Fibroblast of lung (primary cell): ENCODE data around the gene TTC13. TPM values are rescaled to one million over a fixed set of nuclear protein-coding genes. Genes with fewer than 3 reads are reported as not detected.
A peak's percentile ranks its signal among the peaks of the same experiment; 100 is the strongest.
"Not testable (repeated sequence)": the region's sequence is repeated elsewhere in the genome, so short reads cannot be mapped to it uniquely, and the experiment has no call there.

ENCODE experiments used
- DNase-seq, 2 donors: peaks; one replicate each; pipeline versions ENCODE4 v3.0.0 to v3.0.0-alpha.2; 2010; ENCODE audit warnings: low read depth in 2 of 2
- H2AFZ ChIP-seq: 2 replicates; pipeline ENCODE4 v1.5.1; 2012; ENCODE audit warnings: low read length, control low read depth, inconsistent platforms
- H3K27ac ChIP-seq: 2 replicates; pipeline ENCODE4 v1.5.1; 2011; ENCODE audit warnings: low read length, control low read depth; ENCODE audit not compliant: insufficient read depth
- H3K27me3 ChIP-seq: 2 replicates; pipeline ENCODE4 v1.5.1; 2011; ENCODE audit warnings: mild to moderate bottlenecking, low read length; ENCODE audit not compliant: control insufficient read depth, insufficient read depth
- H3K36me3 ChIP-seq: 2 replicates; pipeline ENCODE4 v1.5.1; 2011; ENCODE audit warnings: low read length; ENCODE audit not compliant: control insufficient read depth, insufficient read depth
- H3K4me1 ChIP-seq: 2 replicates; pipeline ENCODE4 v1.5.1; 2011; ENCODE audit warnings: low read length; ENCODE audit not compliant: control insufficient read depth, insufficient read depth; ENCODE audit errors: extremely low read depth
- H3K4me2 ChIP-seq: 2 replicates; pipeline ENCODE4 v1.5.1; 2011; ENCODE audit warnings: low read length, control low read depth; ENCODE audit not compliant: insufficient read depth; ENCODE audit errors: extremely low read depth
- H3K4me3 ChIP-seq, 4 experiments: fragments of 200-600 bp in 1 of 4; sonication (generic) in 1 of 4; replicated peaks in 1 of 4; 2 replicates each; pipeline ENCODE4 v1.5.1; 2011 to 2016; ENCODE audit warnings: low read length in 4 of 4, low read depth in 3 of 4, mild to moderate bottlenecking in 3 of 4, control low read depth in 2 of 4, inconsistent platforms in 1 of 4, mixed read lengths in 1 of 4; ENCODE audit not compliant: insufficient read depth in 1 of 4; ENCODE audit errors: control extremely low read depth in 1 of 4
- H3K79me2 ChIP-seq: 2 replicates; pipeline ENCODE4 v1.5.1; 2012; ENCODE audit warnings: mild to moderate bottlenecking, low read length, inconsistent platforms; ENCODE audit not compliant: control insufficient read depth, insufficient read depth
- H3K9ac ChIP-seq: 2 replicates; pipeline ENCODE4 v1.5.1; 2011; ENCODE audit warnings: mild to moderate bottlenecking, low read length, control low read depth; ENCODE audit not compliant: insufficient read depth
- H3K9me3 ChIP-seq: 2 replicates; pipeline ENCODE4 v1.5.1; 2012; ENCODE audit warnings: low read depth, low read length; ENCODE audit not compliant: control insufficient read depth, insufficient read depth
- H4K20me1 ChIP-seq: 2 replicates; pipeline ENCODE4 v1.5.1; 2011; ENCODE audit warnings: low read length; ENCODE audit not compliant: control insufficient read depth, insufficient read depth; ENCODE audit errors: extremely low read depth
- CTCF ChIP-seq, 2 donors: IDR thresholded peaks in 1 of 2; conservative IDR thresholded peaks in 1 of 2; 1 replicate in 1 of 2; 2 replicates in 1 of 2; pipeline ENCODE4 v1.5.1; 2011 to 2012; ENCODE audit warnings: low read length in 2 of 2, control low read depth in 1 of 2, inconsistent platforms in 1 of 2, low read depth in 1 of 2, mild to moderate bottlenecking in 1 of 2
- EZH2 ChIP-seq: IDR thresholded peaks from 2 replicates; pipeline ENCODE4 v1.5.1; 2012; ENCODE audit warnings: low read length, control low read depth, mild to moderate bottlenecking; ENCODE audit errors: missing control alignments
- polyA plus RNA-seq, 2 donors: library from polyadenylated mRNA; depleted of rRNA in 1 of 2; stranded (reverse) in 1 of 2; unstranded in 1 of 2; fragments of >200 nt; gene quantifications; 2 replicates each; pipeline ENCODE4 v1.2.1, GENCODE V29; 2011 to 2012; ENCODE audit warnings: missing spikeins in 1 of 2
- total RNA-seq: library from RNA; depleted of rRNA; stranded (reverse); fragments of >200 nt; gene quantifications from 2 replicates; pipeline ENCODE4 v1.2.1, GENCODE V29; 2014

TTC13 gene
- total and polyA plus RNA-seq, 2 donors (not counting 1 experiment from before 2014, with no cell fraction given): 8.0 to 16.2 TPM

GRCh38 chr1:230986976-230987375 lies 8.3 kb upstream of the TTC13 start:
- TF ChIP-seq EZH2 (no peak), CTCF (conservative IDR thresholded peaks at IDR 0.05 in 1 of 2, IDR thresholded peaks at IDR 0.05 in 1 of 2; ENCODE audit: low read depth in 1 of 2, low read length in 2 of 2) (no peak)
- no peaks in the 10 kb centered on the region for H3K4me1 ChIP-seq
- no peak overlapping the region for H3K9ac ChIP-seq
- H3K79me2 ChIP-seq: no peaks in the 10 kb centered on the region
- no peaks in the 10 kb centered on the region for H3K9me3 ChIP-seq
- H3K27ac ChIP-seq: no peak overlapping the region
- peak in 1 of 2 donors; percentile 83 for DNase-seq
- no peaks in the 10 kb centered on the region for H3K36me3 ChIP-seq
- no peaks in the 10 kb centered on the region for H3K27me3 ChIP-seq
- no peaks in the 10 kb centered on the region for H4K20me1 ChIP-seq
- no peak overlapping the region for H3K4me2 ChIP-seq
- H2AFZ ChIP-seq: no peak overlapping the region
- no peak overlapping the region for H3K4me3 ChIP-seq

- Histone ChIP-seq H3K27me3 (no peaks in the 10 kb centered on the region), H2AFZ (no peak overlapping the region), H3K4me1 (no peaks in the 10 kb centered on the region), H3K4me3 (no peak overlapping the region), H3K79me2 (peaks cover 2% of the 10 kb centered on the region), H3K9me3 (no peaks in the 10 kb centered on the region), H4K20me1 (no peaks in the 10 kb centered on the region), H3K36me3 (peaks cover 2% of the 10 kb centered on the region), H3K9ac (no peak overlapping the region), H3K27ac (no peak overlapping the region), H3K4me2 (no peak overlapping the region)
- no peak for TF ChIP-seq CTCF (conservative IDR thresholded peaks at IDR 0.05 in 1 of 2, IDR thresholded peaks at IDR 0.05 in 1 of 2; ENCODE audit: low read depth in 1 of 2, low read length in 2 of 2)
- no peak for TF ChIP-seq EZH2
- DNase-seq: no peak
These were observed 7.0 kb upstream of the TTC13 start for GRCh38 chr1:230985711-230986110.

DNA sequence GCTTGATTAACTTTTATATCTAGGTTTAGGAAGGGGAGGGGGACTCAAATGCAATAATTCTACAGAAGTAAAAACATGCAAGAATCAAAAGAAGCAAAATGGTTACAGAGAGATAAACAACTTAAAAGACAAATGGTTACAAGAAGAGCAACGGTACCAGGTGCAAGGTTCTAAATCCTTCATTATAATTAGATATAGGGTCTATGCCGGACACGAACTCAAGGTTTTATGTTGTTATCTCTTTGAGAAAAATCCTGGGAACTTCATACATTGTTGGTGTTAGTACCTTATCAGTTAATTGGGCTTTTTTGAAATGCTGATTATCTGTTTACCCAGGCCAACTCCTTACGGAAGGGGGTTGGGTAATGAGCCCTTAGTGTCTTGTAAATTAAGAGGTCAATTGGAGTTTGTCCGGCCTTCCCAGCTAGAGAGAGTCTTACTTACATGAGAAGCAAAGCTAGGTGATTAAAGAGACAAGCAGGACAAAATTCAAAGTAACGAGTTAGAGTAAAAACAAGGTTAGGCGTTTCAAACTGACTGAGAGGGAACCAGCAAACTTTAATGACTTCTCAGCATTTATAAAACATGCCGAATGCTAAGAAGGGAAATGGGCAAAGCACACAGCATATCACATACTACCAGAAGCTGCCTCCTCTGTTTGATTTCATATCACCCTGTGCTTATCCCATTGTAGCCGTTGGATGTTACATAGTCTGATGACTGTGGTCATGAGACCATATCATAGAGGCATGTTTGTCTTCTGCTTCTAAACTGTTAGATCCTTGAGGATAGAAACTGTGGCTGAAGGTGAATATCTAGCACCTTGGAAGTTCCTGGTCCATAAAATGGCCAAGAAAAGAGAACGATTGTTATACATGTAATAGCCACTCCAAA lies 6.2 kb upstream of the TTC13 start:
- not testable (repeated sequence) for DNase-seq, H3K4me3 ChIP-seq, H2AFZ ChIP-seq

More for the DNA sequence above, 6.2 kb upstream of the TTC13 start:
- not testable (repeated sequence) for H3K27ac ChIP-seq, H3K4me2 ChIP-seq, H3K79me2 ChIP-seq, H4K20me1 ChIP-seq, H3K4me1 ChIP-seq, H3K9ac ChIP-seq, H3K27me3 ChIP-seq, H3K36me3 ChIP-seq, H3K9me3 ChIP-seq
